Measurements from ENCODE around the gene SNRK.

The SNRK gene

GRCh38 chr3:43279082-43279481 lies 7.3 kb upstream of the SNRK start:
- TF ChIP-seq, protein P1, sequence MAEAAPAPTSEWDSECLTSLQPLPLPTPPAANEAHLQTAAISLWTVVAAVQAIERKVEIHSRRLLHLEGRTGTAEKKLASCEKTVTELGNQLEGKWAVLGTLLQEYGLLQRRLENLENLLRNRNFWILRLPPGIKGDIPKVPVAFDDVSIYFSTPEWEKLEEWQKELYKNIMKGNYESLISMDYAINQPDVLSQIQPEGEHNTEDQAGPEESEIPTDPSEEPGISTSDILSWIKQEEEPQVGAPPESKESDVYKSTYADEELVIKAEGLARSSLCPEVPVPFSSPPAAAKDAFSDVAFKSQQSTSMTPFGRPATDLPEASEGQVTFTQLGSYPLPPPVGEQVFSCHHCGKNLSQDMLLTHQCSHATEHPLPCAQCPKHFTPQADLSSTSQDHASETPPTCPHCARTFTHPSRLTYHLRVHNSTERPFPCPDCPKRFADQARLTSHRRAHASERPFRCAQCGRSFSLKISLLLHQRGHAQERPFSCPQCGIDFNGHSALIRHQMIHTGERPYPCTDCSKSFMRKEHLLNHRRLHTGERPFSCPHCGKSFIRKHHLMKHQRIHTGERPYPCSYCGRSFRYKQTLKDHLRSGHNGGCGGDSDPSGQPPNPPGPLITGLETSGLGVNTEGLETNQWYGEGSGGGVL (tag by site-specific recombination; IDR thresholded peaks at IDR 0.05) = no peak
- no peak for TF ChIP-seq ZNF174 (tag by site-specific recombination; IDR thresholded peaks at IDR 0.05)
- TF ChIP-seq ZBTB11 (tag by site-specific recombination; conservative IDR thresholded peaks at IDR 0.05; ENCODE audit: low read depth) = no peak
- no peak for TF ChIP-seq ZNF23 (tag by site-specific recombination; IDR thresholded peaks at IDR 0.05; ENCODE audit: borderline replicate concordance)
- TF ChIP-seq ZNF146 (tag by site-specific recombination; IDR thresholded peaks at IDR 0.05) = no peak
- TF ChIP-seq PRDM4 (tag by site-specific recombination; IDR thresholded peaks at IDR 0.05) = no peak
- no peak for TF ChIP-seq ZNF555 (tag by site-specific recombination; conservative IDR thresholded peaks at IDR 0.05)
- no peak for TF ChIP-seq ZNF18 (tag by site-specific recombination; IDR thresholded peaks at IDR 0.05)
- TF ChIP-seq ZNF37A (tag by site-specific recombination; IDR thresholded peaks at IDR 0.05) = no peak
- no peak for TF ChIP-seq ZNF394 (tag by site-specific recombination; IDR thresholded peaks at IDR 0.05; ENCODE audit: borderline replicate concordance)
- TF ChIP-seq, protein P2, sequence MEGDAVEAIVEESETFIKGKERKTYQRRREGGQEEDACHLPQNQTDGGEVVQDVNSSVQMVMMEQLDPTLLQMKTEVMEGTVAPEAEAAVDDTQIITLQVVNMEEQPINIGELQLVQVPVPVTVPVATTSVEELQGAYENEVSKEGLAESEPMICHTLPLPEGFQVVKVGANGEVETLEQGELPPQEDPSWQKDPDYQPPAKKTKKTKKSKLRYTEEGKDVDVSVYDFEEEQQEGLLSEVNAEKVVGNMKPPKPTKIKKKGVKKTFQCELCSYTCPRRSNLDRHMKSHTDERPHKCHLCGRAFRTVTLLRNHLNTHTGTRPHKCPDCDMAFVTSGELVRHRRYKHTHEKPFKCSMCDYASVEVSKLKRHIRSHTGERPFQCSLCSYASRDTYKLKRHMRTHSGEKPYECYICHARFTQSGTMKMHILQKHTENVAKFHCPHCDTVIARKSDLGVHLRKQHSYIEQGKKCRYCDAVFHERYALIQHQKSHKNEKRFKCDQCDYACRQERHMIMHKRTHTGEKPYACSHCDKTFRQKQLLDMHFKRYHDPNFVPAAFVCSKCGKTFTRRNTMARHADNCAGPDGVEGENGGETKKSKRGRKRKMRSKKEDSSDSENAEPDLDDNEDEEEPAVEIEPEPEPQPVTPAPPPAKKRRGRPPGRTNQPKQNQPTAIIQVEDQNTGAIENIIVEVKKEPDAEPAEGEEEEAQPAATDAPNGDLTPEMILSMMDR (tag by site-specific recombination; IDR thresholded peaks at IDR 0.05) = no peak
- no peak for TF ChIP-seq ZNF670 (tag by site-specific recombination; IDR thresholded peaks at IDR 0.05; ENCODE audit: low read depth)
- no peak for TF ChIP-seq ZNF324 (tag by site-specific recombination; IDR thresholded peaks at IDR 0.05)
- no peak for TF ChIP-seq ZNF10 (tag by site-specific recombination; IDR thresholded peaks at IDR 0.05)
- TF ChIP-seq FEZF1 (tag by site-specific recombination; IDR thresholded peaks at IDR 0.05) = no peak
- no peak for TF ChIP-seq ZBTB1 (tag by site-specific recombination; IDR thresholded peaks at IDR 0.05)
- no peak for TF ChIP-seq ZNF48 (tag by site-specific recombination; IDR thresholded peaks at IDR 0.05)
- TF ChIP-seq, protein P3, sequence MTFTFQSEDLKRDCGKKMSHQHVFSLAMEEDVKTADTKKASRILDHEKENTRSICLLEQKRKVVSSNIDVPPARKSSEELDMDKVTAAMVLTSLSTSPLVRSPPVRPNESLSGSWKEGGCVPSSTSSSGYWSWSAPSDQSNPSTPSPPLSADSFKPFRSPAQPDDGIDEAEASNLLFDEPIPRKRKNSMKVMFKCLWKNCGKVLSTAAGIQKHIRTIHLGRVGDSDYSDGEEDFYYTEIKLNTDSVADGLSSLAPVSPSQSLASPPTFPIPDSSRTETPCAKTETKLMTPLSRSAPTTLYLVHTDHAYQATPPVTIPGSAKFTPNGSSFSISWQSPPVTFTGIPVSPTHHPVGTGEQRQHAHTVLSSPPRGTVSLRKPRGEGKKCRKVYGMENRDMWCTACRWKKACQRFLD (tag by site-specific recombination; IDR thresholded peaks at IDR 0.05) = no peak
- TF ChIP-seq ZNF292 (tag by site-specific recombination; IDR thresholded peaks at IDR 0.05; ENCODE audit: borderline replicate concordance, low read depth) = no peak
- Histone ChIP-seq H3K4me3 (ENCODE audit: low read depth, low read length) (no peak overlapping the region), H3K36me3 (ENCODE audit: control insufficient read depth in 2 of 2, insufficient read depth in 1 of 2, low read length in 2 of 2) (no peaks in the 10 kb centered on the region), H3K9me3 (ENCODE audit: control insufficient read depth, insufficient read depth, low read depth, low read length) (no peaks in the 10 kb centered on the region), H3K4me1 (ENCODE audit: control insufficient read depth, insufficient read depth, low read length) (no peaks in the 10 kb centered on the region), H3K27ac (ENCODE audit: extremely low read depth, low read depth, low read length) (no peak overlapping the region)
- CTCF ChIA-PET = no interaction called here
- POLR2A ChIA-PET = no interaction called here

All from HEK293 (cell line).